GM19452 (cell line): ENCODE measurements around the gene GFM2.
"Not testable (repeated sequence)": the region's sequence is repeated elsewhere in the genome, so short reads cannot be mapped to it uniquely, and the experiment has no call there.

Experiments
- ATAC-seq: cut with Tn5 transposase; IDR thresholded peaks from one replicate; pipeline ENCODE4 v1.9.1; 2021; ENCODE audit not compliant: unreplicated experiment

Gene GFM2

GRCh38 chr5:74717596-74717995 is 49.3 kb downstream of the GFM2 start:
- no peak for ATAC-seq

DNA sequence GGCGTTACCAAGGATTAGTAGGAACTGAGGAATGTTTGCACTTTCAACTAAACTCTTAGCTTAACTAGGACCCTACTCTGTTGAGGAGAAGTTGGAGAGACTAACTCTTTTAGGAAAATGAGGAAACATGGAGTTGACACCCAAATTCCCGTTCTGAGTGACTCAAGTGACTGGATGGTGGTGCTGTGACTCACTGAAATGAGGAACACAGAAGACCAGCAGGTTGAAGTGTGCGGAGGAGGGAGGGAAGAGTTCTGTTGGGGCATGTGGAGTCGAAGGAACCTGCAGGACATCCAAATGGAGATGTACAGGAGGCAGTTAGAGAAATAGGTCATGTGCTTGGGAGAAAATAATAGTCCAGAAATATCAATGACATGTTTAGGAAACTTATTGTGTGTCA is 73.7 kb downstream of the GFM2 start:
- no peak for ATAC-seq

GRCh38 chr5:74686962-74687751 is 79.8 kb downstream of the GFM2 start:
- ATAC-seq, result no peak

GRCh38 chr5:74685979-74686631 is 80.8 kb downstream of the GFM2 start:
- peak; percentile 60 for ATAC-seq

DNA sequence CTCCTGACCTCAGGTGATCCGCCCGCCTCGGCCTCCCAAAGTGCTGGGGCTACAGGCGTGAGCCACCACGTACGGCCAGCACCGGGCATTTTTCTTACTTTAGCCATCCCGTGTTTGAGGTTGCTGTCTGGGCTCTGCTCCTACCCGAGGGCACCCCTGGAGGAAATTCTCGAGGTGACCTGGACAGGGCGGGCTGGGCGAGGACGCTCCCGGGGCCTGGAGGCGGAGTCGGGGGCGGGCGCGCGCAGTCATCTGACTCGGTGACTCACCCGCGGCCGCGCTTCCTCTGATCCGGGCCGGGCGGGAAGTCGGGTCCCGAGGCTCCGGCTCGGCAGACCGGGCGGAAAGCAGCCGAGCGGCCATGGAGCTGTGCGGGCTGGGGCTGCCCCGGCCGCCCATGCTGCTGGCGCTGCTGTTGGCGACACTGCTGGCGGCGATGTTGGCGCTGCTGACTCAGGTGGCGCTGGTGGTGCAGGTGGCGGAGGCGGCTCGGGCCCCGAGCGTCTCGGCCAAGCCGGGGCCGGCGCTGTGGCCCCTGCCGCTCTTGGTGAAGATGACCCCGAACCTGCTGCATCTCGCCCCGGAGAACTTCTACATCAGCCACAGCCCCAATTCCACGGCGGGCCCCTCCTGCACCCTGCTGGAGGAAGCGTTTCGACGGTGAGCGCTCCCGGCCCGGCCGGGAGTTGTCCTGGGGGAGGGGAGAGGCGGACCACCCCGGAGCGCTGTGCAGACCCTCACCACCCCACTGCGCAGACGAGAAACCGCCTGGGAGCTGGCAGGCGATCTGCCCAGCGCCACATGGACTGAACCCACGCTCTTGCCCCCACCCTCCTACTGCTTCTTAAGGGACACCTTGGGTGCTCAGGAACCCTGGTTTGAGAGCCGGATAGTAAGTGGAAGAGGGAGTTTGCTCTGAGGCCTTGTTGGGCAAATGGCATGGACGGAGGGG is 81.7 kb downstream of the GFM2 start, which contains the start of gene HEXB:
Gene HEXB, plus strand, starts transcription at position 334 of the 952 bp plus-strand sequence. Its CDS starts 28 bp downstream, at position 362.
- ATAC-seq, result peak; percentile 76

DNA sequence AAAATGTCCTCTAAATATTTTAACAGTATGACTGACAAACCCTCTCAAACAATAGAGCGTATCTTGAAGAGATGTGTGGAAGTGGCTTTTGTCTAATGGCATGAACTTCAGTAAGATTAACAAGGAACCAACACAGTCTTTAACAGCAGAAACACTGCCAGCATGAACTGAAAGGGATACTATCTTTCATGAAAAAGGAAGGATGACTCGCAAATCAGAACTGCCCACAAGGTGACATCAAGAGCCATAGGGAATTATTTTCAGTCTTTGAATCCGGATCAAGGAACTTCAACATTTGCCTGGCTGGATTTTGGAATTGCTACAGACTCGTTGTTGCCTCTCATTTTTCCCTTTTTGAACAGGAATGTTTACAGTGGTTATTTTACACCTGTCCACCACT is 87.0 kb downstream of the GFM2 start:
- ATAC-seq, result no peak

DNA sequence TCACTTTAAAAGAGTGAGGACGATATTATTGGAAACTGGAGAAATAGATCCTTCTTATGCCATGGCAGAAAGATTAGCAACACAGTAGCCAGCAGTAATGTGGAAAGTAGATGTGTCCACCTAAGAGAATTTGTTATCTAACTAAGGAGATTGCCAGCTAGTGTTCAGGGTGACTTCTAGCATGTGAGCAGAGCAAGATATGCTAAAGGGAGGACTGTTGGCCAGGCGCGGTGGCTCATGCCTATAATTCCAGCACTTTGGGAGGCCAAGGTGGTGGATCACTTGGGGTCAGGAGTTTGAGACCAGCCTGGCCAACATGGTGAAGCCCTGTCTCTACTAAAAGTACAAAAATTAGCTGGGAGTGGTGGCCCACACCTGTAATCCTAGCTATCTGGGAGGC is 87.6 kb downstream of the GFM2 start:
- not testable (repeated sequence) for ATAC-seq

DNA sequence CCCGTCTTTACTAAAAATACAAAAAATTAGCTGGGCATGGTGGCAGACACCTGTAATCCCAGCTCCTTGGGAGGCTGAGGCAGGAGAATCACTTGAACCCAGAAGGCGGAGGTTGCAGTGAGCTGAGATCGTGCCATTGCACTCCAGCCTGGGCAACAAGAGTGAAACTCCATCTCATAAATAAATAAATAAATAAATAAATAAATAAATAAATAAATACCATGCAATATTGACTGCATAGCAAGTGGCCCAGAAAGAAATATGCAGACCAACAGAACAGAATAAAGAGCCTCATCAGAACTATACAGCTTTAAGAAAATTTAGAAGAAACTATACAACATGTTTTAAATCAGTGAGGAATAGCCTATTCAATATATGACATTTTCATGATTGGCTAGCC is 88.8 kb downstream of the GFM2 start:
- not testable (repeated sequence) for ATAC-seq

DNA sequence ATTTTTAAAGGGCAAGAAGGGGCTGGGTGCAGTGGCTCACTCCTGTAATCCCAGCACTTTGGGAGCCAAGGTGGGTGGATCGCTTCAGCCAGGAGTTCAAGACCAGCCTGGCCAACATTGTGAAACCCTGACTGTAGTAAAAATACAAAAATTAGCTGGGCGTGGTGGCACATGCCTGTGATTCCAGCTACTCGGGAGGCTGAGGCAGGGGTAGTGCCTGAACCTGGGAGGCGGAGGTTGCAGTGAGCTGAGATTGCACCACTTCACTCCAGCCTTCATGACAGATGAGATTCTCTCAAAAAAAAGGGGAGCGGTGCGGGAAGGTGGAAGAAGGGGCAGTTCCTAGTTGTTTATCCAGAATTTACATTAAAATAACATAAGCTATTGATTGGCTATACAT is 90.5 kb downstream of the GFM2 start:
- not testable (repeated sequence) for ATAC-seq

- no peak for ATAC-seq
These were observed 93.7 kb downstream of the GFM2 start for GRCh38 chr5:74673011-74673790.

DNA sequence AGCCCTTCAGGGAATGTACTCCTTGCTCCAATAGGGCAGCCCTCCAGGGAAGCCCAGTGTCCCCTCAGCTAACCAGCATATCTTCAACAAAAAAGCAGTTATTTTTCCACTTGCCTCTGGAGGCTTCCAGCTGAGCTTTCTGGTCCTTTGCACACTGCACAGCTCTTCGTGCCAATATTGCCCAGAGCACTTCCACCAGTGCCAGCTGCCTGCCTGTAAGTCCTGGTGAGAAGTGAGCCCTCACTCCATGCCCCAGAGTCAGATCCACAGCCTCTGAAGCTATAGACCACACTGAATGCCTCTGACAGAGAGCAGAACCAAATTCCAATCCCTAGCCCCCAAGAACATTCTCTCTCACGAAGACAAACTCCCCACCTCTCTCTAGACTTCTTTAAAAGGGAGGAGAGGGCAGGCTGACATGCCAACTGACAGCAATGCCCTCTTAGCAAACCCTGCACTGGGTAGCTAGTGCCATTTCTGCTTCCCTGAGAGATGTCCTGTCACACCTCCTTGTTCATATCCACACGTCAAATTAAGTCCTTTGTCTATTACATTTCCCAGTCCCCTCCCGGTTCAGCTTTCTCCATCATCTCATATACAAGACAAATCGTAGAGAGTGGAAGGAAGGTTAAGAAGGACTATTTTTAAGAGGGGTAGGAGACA is 94.6 kb downstream of the GFM2 start:
- no peak for ATAC-seq
